Activated CD8-positive, alpha-beta memory T cell treated with anti-CD3 and anti-CD28 coated beads, Interleukin-2, amount 50 U/mL, for 24 hours (primary cell): ENCODE results near the gene MAGEA11.
"Not testable (repeated sequence)": the region's sequence is repeated elsewhere in the genome, so short reads cannot be mapped to it uniquely, and the experiment has no call there.

ENCODE experiments used
- DNase-seq: peaks from one replicate; pipeline ENCODE4 v3.0.0-alpha.2; 2020; ENCODE audit errors: extremely low read depth

Gene MAGEA11

DNA sequence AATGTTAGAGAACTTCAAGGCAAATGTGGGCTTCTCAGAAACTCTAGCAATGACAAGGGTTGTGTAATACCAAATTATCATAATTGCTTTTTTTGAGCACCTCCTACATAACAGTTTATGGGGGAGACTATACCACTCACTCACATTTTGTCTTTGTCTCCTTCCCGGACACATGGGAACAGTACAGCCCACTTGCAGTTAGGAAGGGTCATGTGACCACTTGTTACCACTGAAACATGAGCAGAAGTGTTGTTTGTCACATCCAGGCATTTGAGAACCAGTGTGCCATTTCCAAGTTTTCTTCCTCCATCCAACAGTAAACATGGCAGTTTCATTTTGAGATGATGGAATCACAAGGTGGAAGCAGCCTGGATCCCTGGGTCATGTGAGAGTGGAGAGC, 6.9 kb downstream of the MAGEA11 start:
- DNase-seq = no peak

GRCh38 chrX:149720021-149720689, 8.3 kb downstream of the MAGEA11 start:
- no peak for DNase-seq

DNA sequence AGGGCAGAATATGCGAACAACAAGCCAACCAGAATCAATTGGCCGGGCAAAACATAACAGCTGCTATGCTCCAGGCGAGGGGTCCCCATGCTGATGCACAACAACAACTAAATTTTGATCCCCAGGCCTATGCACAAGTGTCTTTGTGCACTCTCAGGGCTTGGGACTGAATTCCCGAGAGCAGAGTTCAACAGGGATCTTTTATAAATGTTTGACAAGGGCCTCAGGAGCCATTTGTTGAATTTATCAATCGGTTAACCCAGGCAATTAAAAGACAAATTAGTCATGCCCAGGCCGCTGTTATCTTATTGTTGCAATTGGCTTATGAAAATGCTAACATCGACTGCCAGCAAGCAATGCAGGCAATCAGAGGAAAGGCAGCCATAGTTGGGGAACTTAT, 9.4 kb downstream of the MAGEA11 start:
- not testable (repeated sequence) for DNase-seq

DNA sequence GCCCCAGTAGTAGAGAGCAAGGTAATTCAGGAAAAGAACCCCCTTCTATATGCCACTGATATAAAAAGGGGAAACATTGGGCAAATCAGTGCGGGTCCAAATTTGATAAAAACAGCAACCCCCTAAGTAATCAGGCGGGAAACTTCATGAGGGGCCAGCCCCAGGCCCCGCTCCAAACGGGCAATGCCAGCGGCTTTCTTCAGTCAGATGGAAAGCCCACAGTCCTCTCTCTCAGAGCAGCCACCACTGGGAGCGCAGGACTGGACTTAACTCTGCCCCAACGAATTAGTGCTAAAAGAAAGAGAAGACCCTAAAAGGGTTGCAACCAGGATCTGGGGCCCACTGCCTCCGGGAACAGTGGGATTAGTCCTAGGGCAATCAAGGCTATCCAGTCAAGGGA, 9.9 kb downstream of the MAGEA11 start:
- DNase-seq = no peak

- not testable (repeated sequence) for DNase-seq
These were observed 11.8 kb downstream of the MAGEA11 start for GRCh38 chrX:149723583-149724118.

DNA sequence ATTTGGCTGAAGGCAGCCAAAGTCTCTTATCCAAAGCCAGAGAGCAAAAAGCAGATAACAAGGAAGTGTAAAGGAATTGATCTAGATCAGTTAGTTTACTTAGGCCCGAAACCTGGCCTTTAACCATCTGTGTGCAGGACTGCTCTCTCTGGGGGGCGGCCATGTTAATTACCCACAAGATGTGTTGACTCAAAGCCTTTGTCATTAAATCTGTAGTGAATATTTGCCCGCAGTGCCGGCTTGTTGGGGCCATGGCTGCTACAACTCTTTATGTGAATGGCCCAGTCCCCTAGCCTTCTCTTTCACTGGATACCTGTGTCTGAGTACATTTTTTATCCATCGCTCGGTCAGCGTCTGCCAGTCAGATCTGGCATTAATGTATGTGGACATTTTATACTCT, 15.4 kb downstream of the MAGEA11 start:
- not testable (repeated sequence) for DNase-seq

DNA sequence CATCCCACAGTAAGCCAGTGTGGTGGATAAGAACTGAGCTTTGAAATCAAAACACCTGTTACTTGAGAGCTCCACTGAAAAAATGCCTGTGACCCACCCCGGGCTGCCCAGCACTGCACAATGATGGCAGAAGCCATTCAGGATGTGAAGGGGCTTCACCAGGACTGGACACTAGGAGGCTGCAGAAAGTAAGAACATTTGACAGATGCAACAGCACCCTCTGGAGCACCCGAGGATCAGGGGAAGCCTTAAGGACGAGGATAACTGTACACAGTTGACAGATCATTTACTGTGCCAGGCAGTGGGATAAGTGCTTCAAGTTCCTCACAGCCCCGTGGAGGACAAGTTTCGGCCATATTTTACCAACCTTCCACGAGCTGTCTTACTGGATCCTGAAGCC, 30.4 kb downstream of the MAGEA11 start:
- not testable (repeated sequence) for DNase-seq

DNA sequence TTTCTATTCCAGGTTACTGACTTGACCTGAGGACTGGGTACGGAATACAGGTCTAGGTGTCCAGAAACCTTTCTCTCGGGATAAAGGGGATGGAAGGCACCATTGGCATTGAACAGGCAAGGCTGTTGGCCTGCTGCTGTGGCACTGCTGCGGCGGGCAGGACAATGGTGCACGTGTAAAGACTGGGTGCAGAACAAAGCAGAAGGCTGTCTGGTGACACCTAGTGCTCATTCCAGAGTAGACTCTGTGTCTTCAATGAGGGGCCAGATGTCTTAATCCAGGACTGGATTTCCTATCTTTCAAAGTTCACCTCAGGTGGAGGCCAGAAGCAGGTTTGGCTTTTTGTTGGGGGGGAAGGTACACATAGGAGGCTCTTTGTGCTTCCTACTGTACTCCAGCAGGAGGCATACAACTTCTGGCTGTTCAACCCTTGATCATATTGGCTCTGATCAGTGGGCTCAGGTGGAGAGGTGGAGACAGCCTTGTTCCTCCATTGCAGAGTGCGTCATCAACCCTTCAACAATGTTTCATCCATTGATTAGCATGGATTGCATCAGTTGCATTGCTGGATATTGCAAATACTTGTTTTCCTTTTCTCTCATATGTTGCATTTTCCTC, 34.6 kb downstream of the MAGEA11 start:
- DNase-seq = not testable (repeated sequence)

- DNase-seq = no peak
These were observed 45.6 kb downstream of the MAGEA11 start for GRCh38 chrX:149757206-149758067.

DNA sequence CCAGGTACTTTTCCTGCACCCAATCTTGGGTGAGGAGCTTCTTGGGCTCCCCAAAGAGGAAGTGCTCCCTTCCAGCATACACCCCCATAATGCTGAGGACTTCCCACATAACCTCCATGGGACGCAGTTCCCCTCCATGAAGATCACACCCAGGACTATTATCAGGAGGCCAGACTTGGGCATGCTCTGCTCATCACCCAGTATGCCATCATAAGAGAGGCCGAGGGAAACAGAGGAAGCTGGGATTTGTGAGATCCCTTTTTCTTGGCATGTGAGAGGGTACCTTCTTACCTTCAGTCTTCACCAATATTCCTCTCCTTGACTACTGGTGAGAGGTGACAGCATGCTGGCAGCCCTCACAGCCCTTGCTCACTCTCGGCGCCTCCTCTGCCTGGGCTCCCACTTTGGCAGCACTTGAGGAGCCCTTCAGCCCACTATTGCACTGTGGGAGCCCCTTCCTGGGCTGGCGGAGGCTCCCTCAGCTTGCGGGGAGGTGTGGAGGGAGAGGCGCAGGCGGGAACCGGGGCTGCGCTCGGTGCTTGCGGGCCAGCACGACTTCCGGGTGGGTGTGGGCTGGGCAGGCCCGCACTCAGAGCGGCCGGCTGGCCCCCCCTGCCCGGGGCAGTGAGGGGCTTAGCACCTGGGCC, 46.3 kb downstream of the MAGEA11 start:
- no peak for DNase-seq

- not testable (repeated sequence) for DNase-seq
These were observed 46.8 kb downstream of the MAGEA11 start for GRCh38 chrX:149758715-149759078.

- no peak for DNase-seq
These were observed 48.0 kb downstream of the MAGEA11 start for GRCh38 chrX:149759824-149760223.

DNA sequence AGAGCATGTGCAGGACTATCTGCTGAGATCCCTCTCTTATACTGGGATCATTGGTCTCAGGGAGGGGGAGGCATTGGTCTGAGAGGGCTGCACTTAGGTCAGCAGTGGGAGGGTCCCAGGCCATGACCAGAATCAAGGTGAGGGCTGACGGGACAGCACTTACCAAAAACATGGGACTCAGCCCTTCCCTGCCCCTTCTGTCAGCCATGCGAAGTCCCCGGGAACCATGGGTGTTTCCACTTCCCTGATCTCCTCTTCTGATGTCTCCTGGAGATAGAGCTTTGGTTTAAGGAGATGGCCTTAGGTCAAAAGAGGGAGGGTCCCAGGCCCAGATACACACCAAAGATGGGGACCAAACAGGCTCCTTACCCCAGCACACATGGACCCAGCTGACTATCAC, 49.1 kb downstream of the MAGEA11 start:
- no peak for DNase-seq

- not testable (repeated sequence) for DNase-seq
These were observed 50.2 kb downstream of the MAGEA11 start for GRCh38 chrX:149761858-149762674.

- DNase-seq = no peak
These were observed 51.1 kb downstream of the MAGEA11 start for GRCh38 chrX:149762696-149763614.
